SK-N-MC (cell line): ENCODE data around the gene SPSB3.

Experiments
- DNase-seq: peaks from one replicate; pipeline ENCODE4 v3.0.0-alpha.2; 2011; ENCODE audit warnings: low read depth, low spot score
- H3K27ac ChIP-seq: fragments of 200-600 bp; sonication (generic); 2 replicates; pipeline ENCODE4 v1.5.1; 2016; ENCODE audit warnings: mixed run types
- H3K36me3 ChIP-seq: fragments of 200-600 bp; sonication (generic); 2 replicates; pipeline ENCODE4 v1.6.1; 2017; ENCODE audit warnings: antibody characterized with exemption, low read length, mixed read lengths; ENCODE audit not compliant: insufficient read depth
- H3K4me3 ChIP-seq: fragments of 200-600 bp; sonication (generic); 2 replicates; pipeline ENCODE4 v1.5.1; 2016
- H3K9ac ChIP-seq: fragments of 200-600 bp; sonication (generic); 2 replicates; pipeline ENCODE4 v1.8.0; 2017; ENCODE audit warnings: mixed run types, mixed read lengths; ENCODE audit not compliant: insufficient read length
- H3K9me3 ChIP-seq: fragments of 200-600 bp; sonication (generic); 2 replicates; pipeline ENCODE4 v1.6.1; 2017; ENCODE audit warnings: low read depth, mild to moderate bottlenecking, antibody characterized with exemption, low read length, moderate library complexity, mixed read lengths
- EZH2 ChIP-seq: fragments of 200-600 bp; sonication (generic); IDR thresholded peaks from one replicate; pipeline ENCODE4 v1.6.1; 2017; ENCODE audit warnings: antibody characterized with exemption
- FOXP2 ChIP-seq: optimal IDR thresholded peaks from 2 replicates; pipeline ENCODE3; 2011; ENCODE audit warnings: mild to moderate bottlenecking, moderate library complexity; ENCODE audit not compliant: insufficient read depth; ENCODE audit errors: extremely low read length, control extremely low read depth
- POLR2AphosphoS5 ChIP-seq: IDR thresholded peaks from 2 replicates; pipeline ENCODE4 v1.6.1; 2012; ENCODE audit warnings: mild to moderate bottlenecking, low read depth, low read length, borderline replicate concordance

SPSB3 gene

GRCh38 chr16:1771864-1772361 lies 10.5 kb downstream of the SPSB3 start:
- no peak for DNase-seq
- H3K27ac ChIP-seq, result peak overlapping the region; percentile 18; the same call in 1 of the 2 replicates
- peak overlapping the region; percentile 97 for H3K9ac ChIP-seq
- TF ChIP-seq EZH2 (no peak), FOXP2 (no peak), POLR2AphosphoS5 (no peak; the same call in 1 of the 2 replicates)
- peak overlapping the region; percentile 96 for H3K4me3 ChIP-seq
- peaks cover 3% of the 10 kb centered on the region for H3K36me3 ChIP-seq
- H3K9me3 ChIP-seq, result no peaks in the 10 kb centered on the region

GRCh38 chr16:1771188-1771863 lies 11.0 kb downstream of the SPSB3 start, which contains the start of gene NME3:
NME3 (minus strand) TSS chr16:1771543; CDS start chr16:1771534, 9 bp downstream.
- Histone ChIP-seq H3K9me3 (no peaks in the 10 kb centered on the region), H3K9ac (peak within 1 kb of the TSS; percentile 97), H3K4me3 (peak within 1 kb of the TSS; percentile 96), H3K27ac (peak within 1 kb of the TSS; percentile 18; the same call in 1 of the 2 replicates), H3K36me3 (peaks cover 3% of the 10 kb centered on the region)
- TF ChIP-seq FOXP2 (no peak), POLR2AphosphoS5 (peak; percentile 26; the same call in 1 of the 2 replicates), EZH2 (no peak)
- no peak for DNase-seq

GRCh38 chr16:1770328-1771187 lies 11.8 kb downstream of the SPSB3 start:
- no peak for DNase-seq
- Histone ChIP-seq H3K9ac (peak overlapping the region; percentile 97), H3K4me3 (peak overlapping the region; percentile 96), H3K36me3 (peaks cover 3% of the 10 kb centered on the region), H3K27ac (no peak overlapping the region), H3K9me3 (no peaks in the 10 kb centered on the region)
- TF ChIP-seq POLR2AphosphoS5 (0 out of 2 replicates have a peak, but pooled peaks have one; percentile 6), EZH2 (no peak)

DNA sequence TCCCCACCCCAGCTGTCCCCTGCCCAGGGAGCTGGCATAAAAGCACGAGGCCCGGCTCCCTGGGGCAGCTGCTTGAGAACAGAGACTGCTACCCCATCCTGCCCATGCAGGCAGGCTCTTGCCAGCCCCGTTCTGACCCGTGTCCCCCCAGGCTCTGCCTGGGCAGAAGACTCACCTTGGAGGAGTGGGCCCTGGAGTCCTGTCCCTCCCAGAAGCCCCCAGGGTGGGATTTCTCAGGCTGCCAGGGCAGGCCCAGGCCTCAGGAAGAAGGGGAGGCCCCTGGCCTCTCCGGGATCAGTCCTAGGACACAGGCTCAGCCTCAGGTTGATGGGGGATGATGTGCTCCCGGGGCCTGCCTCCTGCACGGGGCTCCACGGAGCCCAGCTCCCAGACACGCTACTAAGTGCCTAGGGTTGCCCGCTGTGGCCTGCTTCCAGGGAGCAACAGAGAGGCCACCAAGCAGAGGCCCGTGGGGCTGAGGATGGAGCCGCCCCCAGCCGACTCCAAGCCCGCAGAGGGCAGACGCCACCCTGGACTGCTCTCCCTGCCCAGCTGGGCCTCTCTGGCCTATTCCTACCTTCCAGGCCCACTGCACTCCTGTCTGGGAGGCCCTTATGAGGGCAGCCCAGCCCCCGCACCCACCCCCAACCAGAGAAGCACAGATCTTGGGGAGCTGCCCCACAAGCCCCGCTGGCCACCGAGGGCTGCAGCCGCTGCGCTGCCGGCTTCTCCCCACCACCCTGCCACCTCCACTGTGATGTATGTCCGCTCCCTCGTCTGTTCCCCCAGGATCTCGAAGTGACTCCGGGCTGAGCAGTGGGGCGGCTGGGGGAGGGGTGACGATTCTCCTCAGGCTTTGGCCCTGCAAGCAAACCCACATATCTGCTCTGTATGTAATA lies 12.7 kb downstream of the SPSB3 start:
- H3K9ac ChIP-seq, result no peak overlapping the region
- DNase-seq, result no peak
- H3K4me3 ChIP-seq, result no peak overlapping the region; the same call in 1 of the 2 replicates
- H3K27ac ChIP-seq, result 0 out of 2 replicates have a peak overlapping the region, but pooled peaks have one; percentile 13
- no peak for TF ChIP-seq FOXP2
- peak; percentile 13; the same call in 1 of the 2 replicates for TF ChIP-seq POLR2AphosphoS5
- H3K9me3 ChIP-seq, result no peaks in the 10 kb centered on the region
- peaks cover 3% of the 10 kb centered on the region for H3K36me3 ChIP-seq

- Histone ChIP-seq H3K9me3 (no peaks in the 10 kb centered on the region), H3K36me3 (peaks cover 3% of the 10 kb centered on the region), H3K27ac (no peak overlapping the region), H3K9ac (no peak overlapping the region), H3K4me3 (no peak overlapping the region)
- DNase-seq, result no peak
- no peak for TF ChIP-seq EZH2
- TF ChIP-seq FOXP2, result no peak
- TF ChIP-seq POLR2AphosphoS5, result no peak
Measured at GRCh38 chr16:1768767-1769401, 13.5 kb downstream of the SPSB3 start.

DNA sequence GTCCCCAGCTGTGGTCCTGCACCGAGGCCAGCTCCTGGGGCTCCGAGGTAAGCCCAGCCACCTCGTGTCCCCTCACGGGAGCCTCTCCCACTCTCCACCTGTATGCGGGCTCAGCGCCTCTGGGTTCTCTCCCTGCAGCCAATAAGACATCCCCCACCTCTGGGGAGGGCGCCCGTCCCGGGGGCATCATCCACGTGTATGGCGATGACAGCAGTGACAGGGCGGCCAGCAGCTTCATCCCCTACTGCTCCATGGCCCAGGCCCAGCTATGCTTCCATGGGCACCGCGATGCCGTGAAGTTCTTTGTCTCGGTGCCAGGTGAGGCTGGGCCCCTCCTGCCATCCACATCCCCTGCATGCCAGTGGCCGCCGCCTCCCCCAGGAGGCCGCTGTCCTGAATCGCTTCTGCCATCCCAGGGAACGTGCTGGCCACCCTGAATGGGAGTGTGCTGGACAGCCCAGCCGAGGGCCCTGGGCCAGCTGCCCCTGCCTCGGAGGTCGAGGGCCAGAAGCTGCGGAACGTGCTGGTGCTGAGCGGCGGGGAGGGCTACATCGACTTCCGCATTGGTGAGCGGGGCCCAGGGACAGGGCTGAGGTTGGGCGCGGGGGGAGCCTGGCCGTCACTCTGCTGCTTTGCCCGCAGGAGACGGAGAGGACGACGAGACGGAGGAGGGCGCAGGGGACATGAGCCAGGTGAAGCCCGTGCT lies 14.2 kb downstream of the SPSB3 start:
- Histone ChIP-seq H3K36me3 (peaks cover 3% of the 10 kb centered on the region), H3K4me3 (no peak overlapping the region), H3K27ac (no peak overlapping the region), H3K9ac (no peak overlapping the region), H3K9me3 (no peaks in the 10 kb centered on the region)
- no peak for DNase-seq
- no peak for TF ChIP-seq FOXP2
- no peak for TF ChIP-seq POLR2AphosphoS5
- no peak for TF ChIP-seq EZH2
